ENCODE results near the gene XRRA1.
A peak's percentile ranks its signal among the peaks of the same experiment; 100 is the strongest.
"Not testable (repeated sequence)": the region's sequence is repeated elsewhere in the genome, so short reads cannot be mapped to it uniquely, and the experiment has no call there.

The XRRA1 gene

GRCh38 chr11:74948898-74949752 lies at the start of gene XRRA1, which contains the start of gene SPCS2:
Gene XRRA1 (minus strand): TSS chr11:74949091. CDS start chr11:74940878, 8,213 bp downstream.
Gene SPCS2 (plus strand): TSS chr11:74949266. CDS start chr11:74949286, 20 bp downstream.
- Histone ChIP-seq H3K27ac (ENCODE audit: low read length) (peak within 1 kb of the TSS; percentile 76), H3K9ac (ENCODE audit: low read length in 2 of 2) (peak within 1 kb of the TSS; percentile 95 to 96), H3K36me3 (ENCODE audit: control insufficient read depth in 2 of 2, insufficient read depth in 2 of 2, low read length in 2 of 2) (peaks cover 0 to 4% of the 10 kb centered on the region in 2 donors), H3K27me3 (ENCODE audit: control insufficient read depth in 1 of 2, insufficient read depth in 2 of 2, low read length in 2 of 2) (no peaks in the 10 kb centered on the region), H3K9me3 (ENCODE audit: control insufficient read depth in 2 of 2, low read length in 2 of 2) (no peaks in the 10 kb centered on the region), H3K4me1 (ENCODE audit: control insufficient read depth, insufficient read depth, low read length) (peaks cover 17% of the 10 kb centered on the region), H3K4me3 (ENCODE audit: low read length in 2 of 2) (peak within 1 kb of the TSS; percentile 97 to 100)

- Histone ChIP-seq H3K4me3 (ENCODE audit: low read length in 2 of 2) (no peak overlapping the region), H3K27ac (ENCODE audit: low read length) (no peak overlapping the region), H3K9ac (ENCODE audit: low read length in 2 of 2) (no peak overlapping the region), H3K27me3 (ENCODE audit: control insufficient read depth in 1 of 2, insufficient read depth in 2 of 2, low read length in 2 of 2) (no peaks in the 10 kb centered on the region), H3K9me3 (ENCODE audit: control insufficient read depth in 2 of 2, low read length in 2 of 2) (no peaks in the 10 kb centered on the region), H3K36me3 (ENCODE audit: control insufficient read depth in 2 of 2, insufficient read depth in 2 of 2, low read length in 2 of 2) (peaks cover 2 to 10% of the 10 kb centered on the region in 2 donors), H3K4me1 (ENCODE audit: control insufficient read depth, insufficient read depth, low read length) (peaks cover 4% of the 10 kb centered on the region)
These were observed 44.0 kb upstream of the XRRA1 start for GRCh38 chr11:74992852-74993251.

GRCh38 chr11:74990941-74991340 lies 42.0 kb upstream of the XRRA1 start:
- peaks cover 4% of the 10 kb centered on the region for H3K4me1 ChIP-seq (ENCODE audit: control insufficient read depth, insufficient read depth, low read length)
- no peak overlapping the region for H3K4me3 ChIP-seq (ENCODE audit: low read length in 2 of 2)
- H3K27ac ChIP-seq (ENCODE audit: low read length): no peak overlapping the region
- no peaks in the 10 kb centered on the region for H3K9me3 ChIP-seq (ENCODE audit: control insufficient read depth in 2 of 2, low read length in 2 of 2)
- H3K27me3 ChIP-seq (ENCODE audit: control insufficient read depth in 1 of 2, insufficient read depth in 2 of 2, low read length in 2 of 2): no peaks in the 10 kb centered on the region
- no peak overlapping the region for H3K9ac ChIP-seq (ENCODE audit: low read length in 2 of 2)
- peaks cover 2 to 8% of the 10 kb centered on the region in 2 donors for H3K36me3 ChIP-seq (ENCODE audit: control insufficient read depth in 2 of 2, insufficient read depth in 2 of 2, low read length in 2 of 2)

GRCh38 chr11:74990150-74990549 lies 41.3 kb upstream of the XRRA1 start:
- not testable (repeated sequence) for H3K36me3 ChIP-seq (ENCODE audit: control insufficient read depth in 2 of 2, insufficient read depth in 2 of 2, low read length in 2 of 2); H3K27me3 ChIP-seq (ENCODE audit: control insufficient read depth in 1 of 2, insufficient read depth in 2 of 2, low read length in 2 of 2); H3K27ac ChIP-seq (ENCODE audit: low read length); H3K4me1 ChIP-seq (ENCODE audit: control insufficient read depth, insufficient read depth, low read length); H3K9me3 ChIP-seq (ENCODE audit: control insufficient read depth in 2 of 2, low read length in 2 of 2); H3K4me3 ChIP-seq (ENCODE audit: low read length in 2 of 2); H3K9ac ChIP-seq (ENCODE audit: low read length in 2 of 2)

GRCh38 chr11:74989260-74989638 lies 40.4 kb upstream of the XRRA1 start:
- H3K27ac ChIP-seq (ENCODE audit: low read length): peak overlapping the region; percentile 58
- peak overlapping the region; percentile 74 to 88 for H3K4me3 ChIP-seq (ENCODE audit: low read length in 2 of 2)
- H3K9ac ChIP-seq (ENCODE audit: low read length in 2 of 2): peak overlapping the region; percentile 68 to 87
- H3K4me1 ChIP-seq (ENCODE audit: control insufficient read depth, insufficient read depth, low read length): peaks cover 4% of the 10 kb centered on the region
- no peaks in the 10 kb centered on the region for H3K9me3 ChIP-seq (ENCODE audit: control insufficient read depth in 2 of 2, low read length in 2 of 2)
- no peaks in the 10 kb centered on the region for H3K27me3 ChIP-seq (ENCODE audit: control insufficient read depth in 1 of 2, insufficient read depth in 2 of 2, low read length in 2 of 2)
- H3K36me3 ChIP-seq (ENCODE audit: control insufficient read depth in 2 of 2, insufficient read depth in 2 of 2, low read length in 2 of 2): peaks cover 0 to 2% of the 10 kb centered on the region in 2 donors

DNA sequence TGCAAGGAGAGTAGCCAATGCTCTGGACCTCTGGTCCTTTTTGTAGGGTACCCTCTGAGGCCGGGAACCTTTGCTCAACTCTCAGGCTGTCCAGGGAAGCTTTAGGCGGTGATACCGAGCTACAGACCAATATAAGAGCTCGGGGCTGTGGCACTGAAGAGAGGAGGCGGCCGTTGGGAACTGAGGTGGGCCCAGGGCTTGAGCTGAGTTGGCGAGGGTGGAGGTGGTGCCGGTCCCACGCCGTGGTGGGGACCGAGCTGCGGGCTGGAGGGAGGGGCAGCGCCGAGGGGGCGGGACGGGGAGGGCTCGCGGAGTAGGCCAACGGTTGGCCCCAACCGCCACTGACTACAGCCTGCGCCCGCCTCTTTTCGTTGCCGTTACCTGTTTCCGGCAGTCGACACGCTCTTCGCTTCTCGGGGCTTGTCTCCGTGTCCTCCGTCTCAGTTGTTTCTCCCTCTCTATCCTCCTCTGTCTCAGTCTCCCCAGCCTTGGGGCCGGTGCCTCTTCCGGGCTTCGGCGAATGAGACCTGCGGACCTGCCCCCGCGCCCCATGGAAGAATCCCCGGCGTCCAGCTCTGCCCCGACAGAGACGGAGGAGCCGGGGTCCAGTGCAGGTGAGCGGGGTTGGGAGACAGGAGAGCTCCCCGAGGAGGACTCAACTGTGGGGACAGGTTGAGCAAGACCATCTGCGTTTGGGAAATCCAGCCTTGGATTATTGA lies 39.8 kb upstream of the XRRA1 start, which contains the start of gene NEU3:
NEU3 (plus strand) TSS at position 393 of the 719 bp plus-strand sequence; CDS start at position 521, 128 bp downstream.
- no peaks in the 10 kb centered on the region for H3K9me3 ChIP-seq (ENCODE audit: control insufficient read depth in 2 of 2, low read length in 2 of 2)
- no peaks in the 10 kb centered on the region for H3K27me3 ChIP-seq (ENCODE audit: control insufficient read depth in 1 of 2, insufficient read depth in 2 of 2, low read length in 2 of 2)
- H3K4me1 ChIP-seq (ENCODE audit: control insufficient read depth, insufficient read depth, low read length): peaks cover 4% of the 10 kb centered on the region
- H3K9ac ChIP-seq (ENCODE audit: low read length in 2 of 2): peak within 1 kb of the TSS; percentile 68 to 87
- H3K27ac ChIP-seq (ENCODE audit: low read length): peak within 1 kb of the TSS; percentile 58
- H3K36me3 ChIP-seq (ENCODE audit: control insufficient read depth in 2 of 2, insufficient read depth in 2 of 2, low read length in 2 of 2): peaks cover 0 to under 1% of the 10 kb centered on the region in 2 donors
- peak within 1 kb of the TSS; percentile 74 to 88 for H3K4me3 ChIP-seq (ENCODE audit: low read length in 2 of 2)

DNA sequence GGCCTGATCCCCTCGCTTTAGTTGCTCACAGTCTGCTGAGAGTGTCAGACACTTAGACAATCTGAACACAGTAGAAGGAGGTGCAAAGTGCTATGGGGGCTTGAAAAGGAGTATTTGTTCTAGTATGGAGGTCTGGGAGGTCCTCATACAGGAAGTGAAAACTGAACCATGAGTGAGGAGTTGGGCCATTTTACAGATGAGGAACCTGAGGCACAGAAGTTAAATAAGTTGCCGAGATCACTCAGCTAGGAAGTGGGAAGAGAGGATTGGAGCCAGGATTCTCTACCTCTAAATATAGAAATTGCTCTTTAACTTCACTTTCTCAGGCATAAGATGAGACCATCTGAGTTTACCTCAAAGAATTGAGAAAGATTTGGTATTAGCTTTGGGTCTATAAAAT lies 35.8 kb upstream of the XRRA1 start:
- Histone ChIP-seq H3K9me3 (ENCODE audit: control insufficient read depth in 2 of 2, low read length in 2 of 2) (no peaks in the 10 kb centered on the region), H3K27me3 (ENCODE audit: control insufficient read depth in 1 of 2, insufficient read depth in 2 of 2, low read length in 2 of 2) (no peaks in the 10 kb centered on the region), H3K27ac (ENCODE audit: low read length) (no peak overlapping the region), H3K36me3 (ENCODE audit: control insufficient read depth in 2 of 2, insufficient read depth in 2 of 2, low read length in 2 of 2) (peaks cover under 1 to 4% of the 10 kb centered on the region in 2 donors), H3K9ac (ENCODE audit: low read length in 2 of 2) (no peak overlapping the region), H3K4me3 (ENCODE audit: low read length in 2 of 2) (no peak overlapping the region), H3K4me1 (ENCODE audit: control insufficient read depth, insufficient read depth, low read length) (peaks cover 4% of the 10 kb centered on the region)

- peaks cover under 1% of the 10 kb centered on the region for H3K4me1 ChIP-seq (ENCODE audit: control insufficient read depth, insufficient read depth, low read length)
These were observed 35.2 kb upstream of the XRRA1 start for GRCh38 chr11:74984070-74984469.

GRCh38 chr11:74981888-74982287 lies 33.0 kb upstream of the XRRA1 start:
- H3K4me3 ChIP-seq (ENCODE audit: low read length in 2 of 2): no peak overlapping the region
- no peak overlapping the region for H3K27ac ChIP-seq (ENCODE audit: low read length)
- no peak overlapping the region for H3K9ac ChIP-seq (ENCODE audit: low read length in 2 of 2)
- no peaks in the 10 kb centered on the region for H3K27me3 ChIP-seq (ENCODE audit: control insufficient read depth in 1 of 2, insufficient read depth in 2 of 2, low read length in 2 of 2)
- peaks cover 5 to 8% of the 10 kb centered on the region in 2 donors for H3K36me3 ChIP-seq (ENCODE audit: control insufficient read depth in 2 of 2, insufficient read depth in 2 of 2, low read length in 2 of 2)
- no peaks in the 10 kb centered on the region for H3K9me3 ChIP-seq (ENCODE audit: control insufficient read depth in 2 of 2, low read length in 2 of 2)
- no peaks in the 10 kb centered on the region for H3K4me1 ChIP-seq (ENCODE audit: control insufficient read depth, insufficient read depth, low read length)

More at GRCh38 chr11:74984070-74984469, 35.2 kb upstream of the XRRA1 start:
- Histone ChIP-seq H3K9ac (ENCODE audit: low read length in 2 of 2) (no peak overlapping the region), H3K9me3 (ENCODE audit: control insufficient read depth in 2 of 2, low read length in 2 of 2) (no peaks in the 10 kb centered on the region), H3K27me3 (ENCODE audit: control insufficient read depth in 1 of 2, insufficient read depth in 2 of 2, low read length in 2 of 2) (no peaks in the 10 kb centered on the region), H3K36me3 (ENCODE audit: control insufficient read depth in 2 of 2, insufficient read depth in 2 of 2, low read length in 2 of 2) (peaks cover 3 to 4% of the 10 kb centered on the region in 2 donors), H3K27ac (ENCODE audit: low read length) (no peak overlapping the region), H3K4me3 (ENCODE audit: low read length in 2 of 2) (no peak overlapping the region)

DNA sequence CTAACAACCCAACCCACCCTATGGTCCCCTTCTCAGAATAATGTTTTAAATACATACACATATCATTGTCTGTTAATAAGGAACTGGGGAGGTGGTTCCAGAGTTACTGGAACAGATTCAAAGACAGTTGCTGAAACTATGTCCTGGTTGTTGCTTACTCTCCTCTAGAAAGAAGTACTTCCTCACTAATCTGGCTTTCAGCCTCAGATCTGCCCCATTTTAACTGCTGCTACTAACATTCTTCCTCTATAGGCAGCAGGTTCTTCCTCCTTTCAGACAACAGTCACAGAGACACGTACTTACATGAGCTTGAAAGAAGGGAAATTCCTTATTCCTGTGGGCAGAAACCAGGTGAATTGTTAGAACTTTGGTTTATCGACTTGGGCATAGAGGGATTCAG lies 31.7 kb upstream of the XRRA1 start:
- Histone ChIP-seq H3K36me3 (ENCODE audit: control insufficient read depth in 2 of 2, insufficient read depth in 2 of 2, low read length in 2 of 2) (peaks cover 9 to 11% of the 10 kb centered on the region in 2 donors), H3K4me1 (ENCODE audit: control insufficient read depth, insufficient read depth, low read length) (no peaks in the 10 kb centered on the region), H3K4me3 (ENCODE audit: low read length in 2 of 2) (no peak overlapping the region), H3K27ac (ENCODE audit: low read length) (no peak overlapping the region), H3K9me3 (ENCODE audit: control insufficient read depth in 2 of 2, low read length in 2 of 2) (no peaks in the 10 kb centered on the region), H3K9ac (ENCODE audit: low read length in 2 of 2) (no peak overlapping the region), H3K27me3 (ENCODE audit: control insufficient read depth in 1 of 2, insufficient read depth in 2 of 2, low read length in 2 of 2) (no peaks in the 10 kb centered on the region)

All from stomach smooth muscle (tissue), 2 donors.